A172 (cell line): ENCODE results near the gene EML4. TPM values are rescaled to one million over a fixed set of nuclear protein-coding genes. Genes with fewer than 3 reads are reported as not detected.
A peak's percentile ranks its signal among the peaks of the same experiment; 100 is the strongest.

ENCODE experiments used
- DNase-seq: peaks from one replicate; pipeline ENCODE4 v3.0.0-alpha.2; 2015; ENCODE audit warnings: low spot score
- total RNA-seq: library from RNA; depleted of rRNA; stranded (reverse); fragments of >200 nt; shearing (Covaris generic); gene quantifications from 2 replicates; pipeline ENCODE4 v1.2.3, GENCODE V29; 2014

EML4 gene
- total RNA-seq, 1 experiment from 2014 or later: 42.6 TPM

GRCh38 chr2:42137125-42137841, 31.9 kb upstream of the EML4 start:
- no peak for DNase-seq

DNA sequence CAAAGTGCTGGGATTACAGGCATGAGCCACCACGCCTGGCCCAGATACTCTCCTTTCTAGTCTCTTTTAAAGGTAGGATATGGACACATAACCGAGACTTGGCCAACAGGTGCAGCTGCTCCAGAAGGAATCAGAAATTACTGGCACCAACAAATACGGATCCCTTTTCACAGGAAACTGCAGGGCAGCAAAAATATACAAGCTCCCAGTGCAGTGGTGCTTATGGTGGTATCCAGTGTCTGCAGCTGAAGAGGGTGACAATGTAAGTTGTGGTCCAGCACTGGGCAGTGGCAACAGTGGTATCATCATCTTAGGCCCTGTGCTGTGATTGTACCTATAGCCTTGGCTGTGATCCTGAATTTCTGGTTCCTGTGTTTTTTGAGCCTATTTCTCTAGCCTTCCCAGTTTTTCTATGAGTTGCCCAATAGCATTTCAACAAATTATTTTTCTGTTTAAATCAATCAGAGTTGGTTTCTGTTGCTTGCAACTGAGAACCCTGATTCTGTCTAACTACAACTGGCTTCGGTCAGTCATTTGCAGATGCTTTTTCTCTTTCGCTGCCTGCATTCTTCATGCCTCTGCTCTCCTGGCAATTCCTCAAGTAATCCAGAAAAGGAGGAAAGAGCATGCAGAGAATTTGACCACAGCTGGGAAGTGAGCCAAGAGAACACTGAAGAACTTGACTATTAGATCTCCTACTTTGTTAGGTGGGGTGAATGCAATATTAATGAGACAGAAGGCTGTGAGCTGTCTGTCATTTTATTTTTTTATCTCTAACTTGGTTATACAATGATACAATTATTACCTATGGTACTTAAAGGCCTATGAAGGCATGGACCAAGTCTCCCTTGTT, 30.8 kb upstream of the EML4 start:
- peak; percentile 95 for DNase-seq

DNA sequence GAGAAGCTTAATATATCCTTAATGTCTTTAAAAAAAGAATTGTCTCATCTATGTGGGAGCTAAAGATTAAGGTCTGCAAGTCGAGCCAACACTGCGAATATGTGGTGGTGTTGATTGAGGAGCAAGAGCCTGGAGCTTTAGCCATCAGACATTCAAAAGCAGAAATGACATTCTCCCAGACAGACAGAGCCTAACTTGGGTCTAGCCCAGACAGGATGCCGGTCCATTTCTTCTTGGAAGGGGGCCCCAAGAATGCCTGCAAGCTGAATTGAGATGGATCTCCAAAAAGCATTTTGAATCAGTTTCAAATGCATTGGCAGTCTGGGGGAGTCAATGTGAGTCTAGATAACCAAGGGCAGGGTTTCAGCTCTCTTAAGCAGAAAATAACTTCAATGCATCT, 30.1 kb upstream of the EML4 start:
- DNase-seq: no peak

DNA sequence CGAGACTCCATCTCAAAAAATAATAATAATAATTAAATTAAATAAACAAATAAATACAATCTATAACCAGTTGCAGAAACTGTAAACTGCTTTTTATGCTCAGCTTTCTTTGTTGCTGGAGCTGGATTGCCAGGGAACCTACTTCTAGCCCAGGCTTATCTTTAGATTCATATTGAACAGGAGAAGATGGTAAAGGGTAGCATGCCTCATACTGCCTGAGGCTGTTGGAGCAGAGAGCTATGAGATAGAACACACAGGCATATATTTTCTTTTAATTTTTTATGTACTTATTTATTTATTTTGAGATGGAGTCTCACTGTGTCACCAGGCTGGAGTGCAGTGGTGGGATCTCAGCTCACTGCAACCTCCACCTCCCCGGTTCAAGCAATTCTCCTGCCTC, 28.7 kb upstream of the EML4 start:
- no peak for DNase-seq

DNA sequence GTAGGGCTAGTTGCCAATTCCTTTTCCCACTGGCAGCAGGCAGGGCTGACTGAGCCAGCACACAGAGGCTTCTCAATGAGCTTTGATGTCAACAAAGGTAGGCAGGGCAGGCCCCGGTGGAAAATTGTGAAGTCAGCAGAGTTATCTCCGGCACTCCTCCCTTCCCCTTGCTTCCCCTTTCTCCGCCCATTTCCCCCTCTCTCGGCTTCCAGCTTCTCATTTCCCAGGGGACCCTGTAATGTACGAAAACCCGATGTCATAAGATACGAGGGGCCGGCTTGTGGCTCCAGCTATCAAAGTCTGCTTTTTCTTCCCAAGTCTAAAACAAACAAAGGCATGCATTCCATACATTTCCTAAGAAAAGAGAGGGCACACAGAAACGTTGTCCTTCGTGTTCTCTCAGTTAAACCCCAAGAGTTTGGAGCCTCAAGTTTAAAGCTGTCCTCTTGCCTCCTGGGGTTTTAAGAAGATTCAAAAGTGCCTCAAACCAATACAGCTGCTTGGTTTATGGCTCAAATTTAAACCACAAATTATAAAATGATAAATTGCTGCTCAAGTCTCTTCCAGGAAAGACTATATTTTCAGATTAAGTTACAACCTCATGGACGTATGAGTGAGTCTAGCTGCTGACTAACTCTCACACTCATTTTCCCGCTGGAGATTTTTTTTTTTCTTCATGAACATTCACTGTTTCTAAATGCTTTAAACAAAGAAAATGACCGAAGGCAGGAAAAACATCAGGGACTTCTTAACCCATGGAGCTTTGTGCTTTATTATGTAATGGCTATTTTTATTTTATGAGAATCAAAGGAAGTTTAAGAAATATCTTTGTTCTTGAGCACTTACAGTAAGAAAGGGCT, 27.2 kb upstream of the EML4 start:
- DNase-seq: peak; percentile 67

GRCh38 chr2:42142547-42143184, 26.5 kb upstream of the EML4 start:
- no peak for DNase-seq

DNA sequence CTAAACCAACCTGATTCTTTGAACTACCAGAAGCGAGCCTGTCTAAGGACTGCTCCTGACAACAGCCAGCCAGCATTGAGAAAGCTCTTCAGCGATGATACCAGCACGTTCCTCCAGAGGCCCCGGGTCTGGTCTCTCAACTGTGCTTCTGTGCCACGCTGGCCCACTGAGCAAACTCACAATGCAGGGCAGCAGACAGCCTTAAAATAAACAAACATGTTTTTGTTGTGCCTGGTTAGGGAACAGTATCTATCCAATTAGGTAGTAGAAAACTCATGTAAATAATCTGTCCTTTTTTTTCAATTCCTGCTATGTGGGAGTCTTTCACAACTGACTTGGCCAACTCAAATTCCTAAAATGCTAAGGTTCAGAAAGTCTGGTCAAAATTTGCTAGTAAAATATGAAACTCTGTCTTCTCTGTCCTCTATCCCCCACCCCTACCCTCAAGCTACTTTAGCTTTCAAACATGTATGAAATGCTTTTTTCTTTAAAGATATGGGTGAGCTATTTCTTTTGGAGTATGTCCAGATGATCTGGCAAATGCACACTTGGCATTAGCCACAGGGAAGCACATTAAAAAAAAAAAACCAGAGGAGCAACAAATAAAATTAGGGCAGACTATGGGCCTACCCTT, 21.4 kb upstream of the EML4 start:
- DNase-seq: no peak

DNA sequence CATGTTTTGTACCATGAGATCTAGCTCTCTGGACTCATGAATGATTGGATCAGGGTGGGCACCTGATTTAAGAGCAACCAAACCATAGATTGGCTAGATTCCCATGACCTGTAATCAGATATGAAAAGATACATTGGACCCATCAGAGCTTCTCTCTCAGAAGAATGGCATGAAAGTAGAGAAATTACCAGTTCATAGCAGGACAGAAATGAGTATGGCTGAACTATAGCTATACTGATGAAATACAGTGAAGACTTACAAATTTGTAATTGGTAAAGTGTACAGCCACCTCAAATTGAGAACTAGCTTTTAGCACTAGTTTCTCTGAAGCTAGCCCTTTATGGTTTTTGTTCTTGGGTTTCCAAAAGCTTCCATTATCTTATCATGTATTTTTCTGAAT, 19.0 kb upstream of the EML4 start:
- DNase-seq: no peak

DNA sequence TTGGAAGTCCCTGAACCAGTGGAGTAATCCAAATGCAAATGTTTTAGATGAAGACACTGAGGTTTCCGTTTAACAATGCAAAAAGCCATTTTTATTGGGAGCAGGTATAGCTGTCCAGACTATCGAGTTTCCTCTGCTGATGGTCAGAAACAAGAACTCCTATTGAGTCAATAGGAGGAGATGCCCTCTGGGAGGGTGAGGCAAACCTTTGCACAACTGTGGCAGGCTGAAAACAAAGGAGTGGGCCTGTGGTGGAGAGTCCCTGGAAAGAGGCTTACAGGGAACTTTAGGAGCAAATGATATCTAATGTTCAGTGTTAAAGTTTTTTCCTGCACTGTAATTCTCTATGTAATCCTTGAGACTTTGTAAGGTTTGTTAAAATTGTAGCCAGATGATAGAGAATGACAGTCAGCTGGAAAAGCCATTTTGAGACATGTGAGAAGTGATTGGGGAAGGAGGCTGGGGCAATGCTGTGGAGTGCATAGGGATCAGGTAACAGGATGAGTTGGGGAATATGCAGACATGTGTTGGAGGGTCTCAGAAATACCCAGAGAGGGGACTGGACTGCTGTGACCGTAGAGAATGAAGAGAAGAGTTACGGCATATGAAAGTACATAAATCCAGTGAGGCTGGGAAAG, 15.1 kb upstream of the EML4 start:
- no peak for DNase-seq

- no peak for DNase-seq
Observed at GRCh38 chr2:42156721-42157120, 12.4 kb upstream of the EML4 start.

DNA sequence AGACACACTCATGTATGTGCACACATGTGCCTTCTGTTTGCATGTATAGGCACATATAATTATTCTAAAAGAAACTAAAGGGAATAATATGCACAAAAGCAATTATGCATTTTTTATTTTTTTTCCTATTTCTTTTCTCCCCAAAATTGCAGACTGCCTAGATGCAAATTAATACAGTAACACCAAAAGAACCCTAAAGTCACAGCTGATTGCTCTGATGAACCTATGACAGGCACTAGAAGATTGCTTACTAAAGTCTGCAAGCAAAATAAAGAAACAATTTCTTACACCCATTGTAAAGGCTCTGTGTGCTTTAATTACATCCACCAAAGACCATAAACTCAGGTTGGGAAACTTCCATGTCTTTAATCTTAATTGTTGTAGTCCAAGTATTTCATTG, 7.7 kb upstream of the EML4 start:
- no peak for DNase-seq

GRCh38 chr2:42163444-42164045, 5.6 kb upstream of the EML4 start:
- no peak for DNase-seq

- no peak for DNase-seq
Observed at GRCh38 chr2:42164046-42164445, 5.1 kb upstream of the EML4 start.

DNA sequence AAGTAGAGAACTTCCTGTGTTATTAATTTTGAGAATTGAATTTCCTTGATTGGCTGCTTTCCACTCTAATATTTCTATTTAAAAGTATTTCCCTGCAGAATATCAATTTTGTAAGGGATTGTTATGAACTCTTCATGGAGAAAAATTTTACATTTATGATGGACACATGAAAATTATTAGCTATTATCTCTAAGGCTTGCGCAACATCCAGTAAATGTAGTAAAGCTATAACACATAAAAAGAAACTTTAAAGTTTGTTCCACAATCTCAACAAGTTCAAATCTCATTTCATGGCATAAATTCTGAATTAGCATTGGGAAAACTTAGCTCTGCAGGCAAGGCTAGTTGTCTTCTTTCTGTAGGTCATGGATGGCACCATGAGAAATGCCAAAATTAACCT, 4.2 kb upstream of the EML4 start:
- no peak for DNase-seq

DNA sequence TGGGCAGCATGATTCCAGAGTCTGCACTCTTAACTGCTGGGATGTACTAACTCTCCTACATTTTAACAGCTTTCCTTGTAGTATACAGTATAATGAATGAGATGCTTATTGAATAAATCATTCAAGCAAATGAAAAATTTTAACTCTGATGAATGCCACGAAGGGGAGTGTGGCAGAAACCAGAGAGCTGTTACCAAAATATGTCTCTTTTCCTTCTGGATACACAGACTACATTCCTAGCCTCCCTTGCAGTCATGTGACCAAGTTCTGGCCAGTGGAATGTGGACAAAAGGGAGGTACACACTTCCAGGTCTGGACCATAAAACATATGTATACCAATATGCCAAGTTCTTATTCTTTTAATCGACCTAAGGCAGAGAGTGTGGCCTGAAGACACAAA, 1.7 kb upstream of the EML4 start:
- no peak for DNase-seq

DNA sequence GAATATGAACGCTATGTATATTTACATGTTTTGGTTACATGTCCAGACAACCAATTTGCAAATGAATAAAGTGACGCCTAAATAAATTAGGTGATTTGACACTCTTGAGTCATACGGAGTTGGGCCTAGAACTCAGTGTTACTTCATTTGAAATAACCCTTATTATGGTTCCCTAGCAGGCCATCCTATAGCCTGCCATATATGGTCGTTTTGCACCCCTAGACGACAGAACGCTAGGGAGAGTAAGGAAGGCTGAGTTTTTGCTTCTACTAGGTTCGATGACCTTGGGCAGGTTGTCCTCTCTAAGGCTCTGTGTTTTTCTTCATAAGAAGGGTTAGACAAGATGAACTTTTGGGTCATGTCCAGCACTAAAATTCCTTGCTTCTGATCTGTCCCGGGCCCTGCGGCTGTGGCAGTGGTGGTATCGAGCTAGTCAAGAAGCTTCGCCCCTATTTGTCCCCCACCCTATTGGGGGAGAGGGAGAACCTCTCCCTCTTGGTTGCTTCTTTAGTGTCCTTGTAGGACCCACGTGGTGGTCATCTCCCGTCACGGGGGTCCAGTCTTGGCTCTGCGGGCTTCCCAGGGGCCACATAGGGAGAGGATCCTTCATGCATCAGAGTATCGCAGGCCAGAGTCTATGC, 574 bp upstream of the EML4 start:
- DNase-seq: peak; percentile 3

DNA sequence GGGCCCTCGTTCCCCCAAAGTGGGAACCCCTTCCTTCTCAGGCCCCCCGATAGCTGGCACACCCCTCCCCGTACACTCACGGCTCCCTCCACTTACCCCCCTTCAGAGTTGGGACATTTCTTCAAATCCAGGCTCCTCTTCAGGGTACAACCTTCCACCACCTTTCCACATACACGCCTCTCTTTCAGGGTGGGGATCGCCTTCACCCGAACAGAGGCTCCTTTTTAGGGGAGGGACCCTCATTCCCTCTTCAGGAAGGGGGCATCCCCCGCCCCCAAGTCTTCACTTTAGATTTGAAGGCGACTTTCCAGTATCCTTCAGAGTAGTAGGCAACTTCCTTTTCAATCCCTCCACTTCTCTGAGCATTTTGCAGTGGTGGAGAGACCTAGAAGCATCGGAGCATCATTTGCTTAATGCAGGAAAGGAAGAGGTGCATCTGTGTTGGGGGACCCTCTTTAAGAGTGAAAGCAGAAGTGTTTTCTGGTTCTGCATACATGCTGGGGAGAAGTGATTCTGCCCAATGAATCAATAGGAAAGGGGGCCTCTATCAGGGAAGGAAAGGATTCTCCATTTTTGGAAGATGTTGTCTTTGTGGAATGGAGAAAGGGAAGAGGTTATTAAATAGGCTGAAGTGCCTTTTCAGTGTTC, 845 bp downstream of the EML4 start:
- DNase-seq: peak; percentile 19

GRCh38 chr2:42170619-42171395, 1.7 kb downstream of the EML4 start:
- no peak for DNase-seq
